Measurements from ENCODE around the gene PITX3. TPM values are rescaled to one million over a fixed set of nuclear protein-coding genes. Genes with fewer than 3 reads are reported as not detected.

PITX3 gene
- total and polyA plus RNA-seq, 2 experiments from 2014 or later: 0.34 TPM; not detected in 1

DNA sequence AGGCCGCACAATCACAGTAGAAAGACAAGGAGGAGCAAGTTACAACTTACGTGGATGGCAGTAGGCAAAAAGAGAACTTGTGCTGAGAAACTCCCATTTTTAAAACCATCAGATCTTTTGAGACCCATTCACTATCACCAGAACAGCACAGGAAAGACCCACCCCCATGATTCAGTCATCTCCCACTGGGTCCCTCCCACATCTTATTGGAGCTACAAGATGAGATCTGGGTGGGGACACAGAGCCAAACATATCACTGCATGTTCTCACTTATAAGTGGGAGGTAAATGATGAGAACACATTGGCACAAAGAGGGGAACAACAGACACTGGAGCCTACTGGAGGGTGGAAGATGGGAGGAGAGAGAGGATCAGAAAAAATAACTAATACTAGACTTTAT, 56.7 kb downstream of the PITX3 start:
- Mint-ChIP-seq H3K36me3 (ENCODE audit: low read depth) (peaks cover 7% of the 10 kb centered on the region; the same call in 2 of the 3 replicates), H3K27me3 (ENCODE audit: insufficient read depth, low read depth, poor library complexity) (peaks cover 4% of the 10 kb centered on the region), H3K4me1 (no peaks in the 10 kb centered on the region), H3K9me3 (peaks cover 52% of the 10 kb centered on the region), H3K27ac (no peak overlapping the region), H3K4me3 (no peak overlapping the region; the same call in 2 of the 3 replicates)
- TF ChIP-seq CREB1 (CRISPR knock-in tag; IDR thresholded peaks at IDR 0.05; ENCODE audit: low read depth) (no peak), ZNF114 (CRISPR knock-in tag; IDR thresholded peaks at IDR 0.05) (no peak), EZH2 (IDR thresholded peaks at IDR 0.05; ENCODE audit: low read depth, unreplicated experiment) (no peak), STAT1 (IDR thresholded peaks at IDR 0.05; ENCODE audit: unreplicated experiment) (no peak), EZH2phosphoT487 (IDR thresholded peaks at IDR 0.05; ENCODE audit: unreplicated experiment) (no peak), POLR2AphosphoS5 (IDR thresholded peaks at IDR 0.05; ENCODE audit: low read depth) (no peak), NANOG (IDR thresholded peaks at IDR 0.05; ENCODE audit: borderline replicate concordance) (no peak), JUNB (IDR thresholded peaks at IDR 0.05; ENCODE audit: unreplicated experiment) (no peak), ZNF331 (CRISPR knock-in tag; IDR thresholded peaks at IDR 0.05; ENCODE audit: low read depth) (no peak)
- TF ChIP-seq, protein P1, sequence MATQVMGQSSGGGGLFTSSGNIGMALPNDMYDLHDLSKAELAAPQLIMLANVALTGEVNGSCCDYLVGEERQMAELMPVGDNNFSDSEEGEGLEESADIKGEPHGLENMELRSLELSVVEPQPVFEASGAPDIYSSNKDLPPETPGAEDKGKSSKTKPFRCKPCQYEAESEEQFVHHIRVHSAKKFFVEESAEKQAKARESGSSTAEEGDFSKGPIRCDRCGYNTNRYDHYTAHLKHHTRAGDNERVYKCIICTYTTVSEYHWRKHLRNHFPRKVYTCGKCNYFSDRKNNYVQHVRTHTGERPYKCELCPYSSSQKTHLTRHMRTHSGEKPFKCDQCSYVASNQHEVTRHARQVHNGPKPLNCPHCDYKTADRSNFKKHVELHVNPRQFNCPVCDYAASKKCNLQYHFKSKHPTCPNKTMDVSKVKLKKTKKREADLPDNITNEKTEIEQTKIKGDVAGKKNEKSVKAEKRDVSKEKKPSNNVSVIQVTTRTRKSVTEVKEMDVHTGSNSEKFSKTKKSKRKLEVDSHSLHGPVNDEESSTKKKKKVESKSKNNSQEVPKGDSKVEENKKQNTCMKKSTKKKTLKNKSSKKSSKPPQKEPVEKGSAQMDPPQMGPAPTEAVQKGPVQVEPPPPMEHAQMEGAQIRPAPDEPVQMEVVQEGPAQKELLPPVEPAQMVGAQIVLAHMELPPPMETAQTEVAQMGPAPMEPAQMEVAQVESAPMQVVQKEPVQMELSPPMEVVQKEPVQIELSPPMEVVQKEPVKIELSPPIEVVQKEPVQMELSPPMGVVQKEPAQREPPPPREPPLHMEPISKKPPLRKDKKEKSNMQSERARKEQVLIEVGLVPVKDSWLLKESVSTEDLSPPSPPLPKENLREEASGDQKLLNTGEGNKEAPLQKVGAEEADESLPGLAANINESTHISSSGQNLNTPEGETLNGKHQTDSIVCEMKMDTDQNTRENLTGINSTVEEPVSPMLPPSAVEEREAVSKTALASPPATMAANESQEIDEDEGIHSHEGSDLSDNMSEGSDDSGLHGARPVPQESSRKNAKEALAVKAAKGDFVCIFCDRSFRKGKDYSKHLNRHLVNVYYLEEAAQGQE (IDR thresholded peaks at IDR 0.05; ENCODE audit: unreplicated experiment): no peak
- TF ChIP-seq, protein P2, sequence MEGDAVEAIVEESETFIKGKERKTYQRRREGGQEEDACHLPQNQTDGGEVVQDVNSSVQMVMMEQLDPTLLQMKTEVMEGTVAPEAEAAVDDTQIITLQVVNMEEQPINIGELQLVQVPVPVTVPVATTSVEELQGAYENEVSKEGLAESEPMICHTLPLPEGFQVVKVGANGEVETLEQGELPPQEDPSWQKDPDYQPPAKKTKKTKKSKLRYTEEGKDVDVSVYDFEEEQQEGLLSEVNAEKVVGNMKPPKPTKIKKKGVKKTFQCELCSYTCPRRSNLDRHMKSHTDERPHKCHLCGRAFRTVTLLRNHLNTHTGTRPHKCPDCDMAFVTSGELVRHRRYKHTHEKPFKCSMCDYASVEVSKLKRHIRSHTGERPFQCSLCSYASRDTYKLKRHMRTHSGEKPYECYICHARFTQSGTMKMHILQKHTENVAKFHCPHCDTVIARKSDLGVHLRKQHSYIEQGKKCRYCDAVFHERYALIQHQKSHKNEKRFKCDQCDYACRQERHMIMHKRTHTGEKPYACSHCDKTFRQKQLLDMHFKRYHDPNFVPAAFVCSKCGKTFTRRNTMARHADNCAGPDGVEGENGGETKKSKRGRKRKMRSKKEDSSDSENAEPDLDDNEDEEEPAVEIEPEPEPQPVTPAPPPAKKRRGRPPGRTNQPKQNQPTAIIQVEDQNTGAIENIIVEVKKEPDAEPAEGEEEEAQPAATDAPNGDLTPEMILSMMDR (conservative IDR thresholded peaks at IDR 0.05; ENCODE audit: low read depth in 2 of 2): no peak
- TF ChIP-seq, protein P3, sequence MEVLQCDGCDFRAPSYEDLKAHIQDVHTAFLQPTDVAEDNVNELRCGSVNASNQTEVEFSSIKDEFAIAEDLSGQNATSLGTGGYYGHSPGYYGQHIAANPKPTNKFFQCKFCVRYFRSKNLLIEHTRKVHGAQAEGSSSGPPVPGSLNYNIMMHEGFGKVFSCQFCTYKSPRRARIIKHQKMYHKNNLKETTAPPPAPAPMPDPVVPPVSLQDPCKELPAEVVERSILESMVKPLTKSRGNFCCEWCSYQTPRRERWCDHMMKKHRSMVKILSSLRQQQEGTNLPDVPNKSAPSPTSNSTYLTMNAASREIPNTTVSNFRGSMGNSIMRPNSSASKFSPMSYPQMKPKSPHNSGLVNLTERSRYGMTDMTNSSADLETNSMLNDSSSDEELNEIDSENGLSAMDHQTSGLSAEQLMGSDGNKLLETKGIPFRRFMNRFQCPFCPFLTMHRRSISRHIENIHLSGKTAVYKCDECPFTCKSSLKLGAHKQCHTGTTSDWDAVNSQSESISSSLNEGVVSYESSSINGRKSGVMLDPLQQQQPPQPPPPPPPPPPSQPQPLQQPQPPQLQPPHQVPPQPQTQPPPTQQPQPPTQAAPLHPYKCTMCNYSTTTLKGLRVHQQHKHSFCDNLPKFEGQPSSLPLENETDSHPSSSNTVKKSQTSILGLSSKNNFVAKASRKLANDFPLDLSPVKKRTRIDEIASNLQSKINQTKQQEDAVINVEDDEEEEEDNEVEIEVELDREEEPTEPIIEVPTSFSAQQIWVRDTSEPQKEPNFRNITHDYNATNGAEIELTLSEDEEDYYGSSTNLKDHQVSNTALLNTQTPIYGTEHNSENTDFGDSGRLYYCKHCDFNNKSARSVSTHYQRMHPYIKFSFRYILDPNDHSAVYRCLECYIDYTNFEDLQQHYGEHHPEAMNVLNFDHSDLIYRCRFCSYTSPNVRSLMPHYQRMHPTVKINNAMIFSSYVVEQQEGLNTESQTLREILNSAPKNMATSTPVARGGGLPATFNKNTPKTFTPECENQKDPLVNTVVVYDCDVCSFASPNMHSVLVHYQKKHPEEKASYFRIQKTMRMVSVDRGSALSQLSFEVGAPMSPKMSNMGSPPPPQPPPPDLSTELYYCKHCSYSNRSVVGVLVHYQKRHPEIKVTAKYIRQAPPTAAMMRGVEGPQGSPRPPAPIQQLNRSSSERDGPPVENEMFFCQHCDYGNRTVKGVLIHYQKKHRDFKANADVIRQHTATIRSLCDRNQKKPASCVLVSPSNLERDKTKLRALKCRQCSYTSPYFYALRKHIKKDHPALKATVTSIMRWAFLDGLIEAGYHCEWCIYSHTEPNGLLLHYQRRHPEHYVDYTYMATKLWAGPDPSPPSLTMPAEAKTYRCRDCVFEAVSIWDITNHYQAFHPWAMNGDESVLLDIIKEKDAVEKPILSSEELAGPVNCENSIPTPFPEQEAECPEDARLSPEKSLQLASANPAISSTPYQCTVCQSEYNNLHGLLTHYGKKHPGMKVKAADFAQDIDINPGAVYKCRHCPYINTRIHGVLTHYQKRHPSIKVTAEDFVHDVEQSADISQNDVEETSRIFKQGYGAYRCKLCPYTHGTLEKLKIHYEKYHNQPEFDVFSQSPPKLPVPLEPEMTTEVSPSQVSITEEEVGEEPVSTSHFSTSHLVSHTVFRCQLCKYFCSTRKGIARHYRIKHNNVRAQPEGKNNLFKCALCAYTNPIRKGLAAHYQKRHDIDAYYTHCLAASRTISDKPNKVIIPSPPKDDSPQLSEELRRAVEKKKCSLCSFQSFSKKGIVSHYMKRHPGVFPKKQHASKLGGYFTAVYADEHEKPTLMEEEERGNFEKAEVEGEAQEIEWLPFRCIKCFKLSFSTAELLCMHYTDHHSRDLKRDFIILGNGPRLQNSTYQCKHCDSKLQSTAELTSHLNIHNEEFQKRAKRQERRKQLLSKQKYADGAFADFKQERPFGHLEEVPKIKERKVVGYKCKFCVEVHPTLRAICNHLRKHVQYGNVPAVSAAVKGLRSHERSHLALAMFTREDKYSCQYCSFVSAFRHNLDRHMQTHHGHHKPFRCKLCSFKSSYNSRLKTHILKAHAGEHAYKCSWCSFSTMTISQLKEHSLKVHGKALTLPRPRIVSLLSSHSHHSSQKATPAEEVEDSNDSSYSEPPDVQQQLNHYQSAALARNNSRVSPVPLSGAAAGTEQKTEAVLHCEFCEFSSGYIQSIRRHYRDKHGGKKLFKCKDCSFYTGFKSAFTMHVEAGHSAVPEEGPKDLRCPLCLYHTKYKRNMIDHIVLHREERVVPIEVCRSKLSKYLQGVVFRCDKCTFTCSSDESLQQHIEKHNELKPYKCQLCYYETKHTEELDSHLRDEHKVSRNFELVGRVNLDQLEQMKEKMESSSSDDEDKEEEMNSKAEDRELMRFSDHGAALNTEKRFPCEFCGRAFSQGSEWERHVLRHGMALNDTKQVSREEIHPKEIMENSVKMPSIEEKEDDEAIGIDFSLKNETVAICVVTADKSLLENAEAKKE (CRISPR knock-in tag; IDR thresholded peaks at IDR 0.05): no peak
- TF ChIP-seq, protein P4, sequence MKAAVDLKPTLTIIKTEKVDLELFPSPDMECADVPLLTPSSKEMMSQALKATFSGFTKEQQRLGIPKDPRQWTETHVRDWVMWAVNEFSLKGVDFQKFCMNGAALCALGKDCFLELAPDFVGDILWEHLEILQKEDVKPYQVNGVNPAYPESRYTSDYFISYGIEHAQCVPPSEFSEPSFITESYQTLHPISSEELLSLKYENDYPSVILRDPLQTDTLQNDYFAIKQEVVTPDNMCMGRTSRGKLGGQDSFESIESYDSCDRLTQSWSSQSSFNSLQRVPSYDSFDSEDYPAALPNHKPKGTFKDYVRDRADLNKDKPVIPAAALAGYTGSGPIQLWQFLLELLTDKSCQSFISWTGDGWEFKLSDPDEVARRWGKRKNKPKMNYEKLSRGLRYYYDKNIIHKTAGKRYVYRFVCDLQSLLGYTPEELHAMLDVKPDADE (IDR thresholded peaks at IDR 0.05): no peak
- H2AFZ ChIP-seq: no peak overlapping the region
- no peaks in the 10 kb centered on the region for H3K4me1 ChIP-seq (ENCODE audit: insufficient read depth)
- no peaks in the 10 kb centered on the region for H3K79me2 ChIP-seq (replicated peaks; ENCODE audit: insufficient read depth)
- ATAC-seq: no peak
- no peak for DNase-seq (ENCODE audit: low spot score)
- no peaks in the 10 kb centered on the region; the same call in 1 of the 2 replicates for H3K36me3 ChIP-seq (ENCODE audit: insufficient read depth)
- H3K4me2 ChIP-seq: no peak overlapping the region
- H3F3A ChIP-seq (replicated peaks; ENCODE audit: low read depth): no peaks in the 10 kb centered on the region
- no peaks in the 10 kb centered on the region for H4K20me1 ChIP-seq (replicated peaks; ENCODE audit: insufficient read depth)
- H3K27me3 ChIP-seq (ENCODE audit: insufficient read depth): no peaks in the 10 kb centered on the region
- H3K4me3 ChIP-seq: no peak overlapping the region
- H3K27ac ChIP-seq (ENCODE audit: low read depth): no peak overlapping the region
- no peaks in the 10 kb centered on the region for H3K9me2 ChIP-seq (ENCODE audit: insufficient read depth)
